Hematopoietic multipotent progenitor cell treated with erythropoietin and hydrocortisone succinate and interleukin-3 and kit ligand, for 17 days (in vitro differentiated cells): ENCODE data around the gene ZFP69B.
"Not testable (repeated sequence)": the region's sequence is repeated elsewhere in the genome, so short reads cannot be mapped to it uniquely, and the experiment has no call there.

Experiments used
- DNase-seq: peaks from one replicate; pipeline ENCODE4 v3.0.0-alpha.2; 2015; ENCODE audit warnings: low spot score

Gene ZFP69B

GRCh38 chr1:40435876-40436275 is 14.4 kb upstream of the ZFP69B start:
- DNase-seq = no peak

- DNase-seq = no peak
These were observed 11.8 kb upstream of the ZFP69B start for GRCh38 chr1:40438391-40439015.

- DNase-seq = no peak
These were observed 11.0 kb upstream of the ZFP69B start for GRCh38 chr1:40439247-40439646.

- no peak for DNase-seq
These were observed 390 bp downstream of the ZFP69B start for GRCh38 chr1:40450495-40451237.

GRCh38 chr1:40451238-40451585 is 936 bp downstream of the ZFP69B start:
- no peak for DNase-seq

GRCh38 chr1:40454873-40455272 is 4.6 kb downstream of the ZFP69B start:
- DNase-seq = no peak

GRCh38 chr1:40462956-40463590 is 12.8 kb downstream of the ZFP69B start:
- DNase-seq = no peak

GRCh38 chr1:40469327-40469726 is 19.1 kb downstream of the ZFP69B start:
- DNase-seq = no peak

GRCh38 chr1:40475268-40475667 is 25.0 kb downstream of the ZFP69B start:
- DNase-seq = no peak

GRCh38 chr1:40476924-40477677 is 26.8 kb downstream of the ZFP69B start, which contains the start of gene ZFP69:
Gene ZFP69 (plus strand): TSS chr1:40477290. CDS start chr1:40479362, 2,072 bp downstream.
- DNase-seq = peak; percentile 15

GRCh38 chr1:40477678-40478053 is 27.4 kb downstream of the ZFP69B start:
- DNase-seq = no peak

- no peak for DNase-seq
These were observed 28.0 kb downstream of the ZFP69B start for GRCh38 chr1:40478276-40478675.

GRCh38 chr1:40479156-40479555 is 28.9 kb downstream of the ZFP69B start:
- no peak for DNase-seq

GRCh38 chr1:40495315-40495903 is 45.1 kb downstream of the ZFP69B start:
- DNase-seq = no peak

GRCh38 chr1:40502651-40503050 is 52.4 kb downstream of the ZFP69B start:
- DNase-seq = not testable (repeated sequence)

- DNase-seq = no peak
These were observed 57.7 kb downstream of the ZFP69B start for GRCh38 chr1:40507973-40508372.

GRCh38 chr1:40508375-40509341 is 58.4 kb downstream of the ZFP69B start, which contains the start of gene EXO5:
Gene EXO5 (plus strand): TSS chr1:40508767. CDS start chr1:40514545, 5,778 bp downstream.
- peak; percentile 38 for DNase-seq
